HG03039 (cell line): ENCODE results near the gene CCDC182.

Experiments
- ATAC-seq: cut with Tn5 transposase; IDR thresholded peaks from one replicate; pipeline ENCODE4 v1.9.1; 2021; ENCODE audit warnings: mild to moderate bottlenecking, moderate library complexity; ENCODE audit not compliant: unreplicated experiment

Gene CCDC182

GRCh38 chr17:57745242-57745641 is at the start of gene CCDC182:
TSS of gene CCDC182 (minus strand) at chr17:57745299. CDS start at chr17:57745272, 27 bp downstream.
- ATAC-seq, result no peak

GRCh38 chr17:57794841-57795240 is 49.7 kb upstream of the CCDC182 start:
- no peak for ATAC-seq

GRCh38 chr17:57788725-57789124 is 43.6 kb upstream of the CCDC182 start:
- no peak for ATAC-seq

- no peak for ATAC-seq
Observed at GRCh38 chr17:57785022-57785421, 39.9 kb upstream of the CCDC182 start.

GRCh38 chr17:57784226-57784895 is 39.3 kb upstream of the CCDC182 start:
- no peak for ATAC-seq

GRCh38 chr17:57783338-57783742 is 38.2 kb upstream of the CCDC182 start:
- no peak for ATAC-seq

GRCh38 chr17:57782647-57783337 is 37.7 kb upstream of the CCDC182 start:
- no peak for ATAC-seq

- no peak for ATAC-seq
Observed at GRCh38 chr17:57782062-57782490, 37.0 kb upstream of the CCDC182 start.

- ATAC-seq, result no peak
Observed at GRCh38 chr17:57781386-57782061, 36.4 kb upstream of the CCDC182 start.

GRCh38 chr17:57779706-57780105 is 34.6 kb upstream of the CCDC182 start:
- ATAC-seq, result no peak

GRCh38 chr17:57778306-57778705 is 33.2 kb upstream of the CCDC182 start:
- no peak for ATAC-seq

- ATAC-seq, result no peak
Observed at GRCh38 chr17:57776366-57776765, 31.3 kb upstream of the CCDC182 start.

GRCh38 chr17:57774872-57775271 is 29.8 kb upstream of the CCDC182 start:
- no peak for ATAC-seq

- no peak for ATAC-seq
Observed at GRCh38 chr17:57773557-57773956, 28.5 kb upstream of the CCDC182 start.

- no peak for ATAC-seq
Observed at GRCh38 chr17:57772774-57773173, 27.7 kb upstream of the CCDC182 start.

- ATAC-seq, result no peak
Observed at GRCh38 chr17:57767561-57767960, 22.5 kb upstream of the CCDC182 start.

- no peak for ATAC-seq
Observed at GRCh38 chr17:57766318-57766943, 21.3 kb upstream of the CCDC182 start.

GRCh38 chr17:57762452-57763395 is 17.6 kb upstream of the CCDC182 start:
- ATAC-seq, result no peak

GRCh38 chr17:57761887-57762286 is 16.8 kb upstream of the CCDC182 start:
- no peak for ATAC-seq

- no peak for ATAC-seq
Observed at GRCh38 chr17:57760046-57760445, 14.9 kb upstream of the CCDC182 start.
